Stimulated activated CD4-positive, alpha-beta T cell treated with anti-CD3 and anti-CD28 coated beads, Interleukin-1b, Interleukin-23, amount 100 ng/mL, for 4 hours (primary cell): ENCODE data around the gene DSCAML1.

Experiments
- DNase-seq, 2 donors: peaks; one replicate each; pipeline ENCODE4 v3.0.0-alpha.2; 2020; ENCODE audit warnings: low read depth in 2 of 2

The DSCAML1 gene

DNA sequence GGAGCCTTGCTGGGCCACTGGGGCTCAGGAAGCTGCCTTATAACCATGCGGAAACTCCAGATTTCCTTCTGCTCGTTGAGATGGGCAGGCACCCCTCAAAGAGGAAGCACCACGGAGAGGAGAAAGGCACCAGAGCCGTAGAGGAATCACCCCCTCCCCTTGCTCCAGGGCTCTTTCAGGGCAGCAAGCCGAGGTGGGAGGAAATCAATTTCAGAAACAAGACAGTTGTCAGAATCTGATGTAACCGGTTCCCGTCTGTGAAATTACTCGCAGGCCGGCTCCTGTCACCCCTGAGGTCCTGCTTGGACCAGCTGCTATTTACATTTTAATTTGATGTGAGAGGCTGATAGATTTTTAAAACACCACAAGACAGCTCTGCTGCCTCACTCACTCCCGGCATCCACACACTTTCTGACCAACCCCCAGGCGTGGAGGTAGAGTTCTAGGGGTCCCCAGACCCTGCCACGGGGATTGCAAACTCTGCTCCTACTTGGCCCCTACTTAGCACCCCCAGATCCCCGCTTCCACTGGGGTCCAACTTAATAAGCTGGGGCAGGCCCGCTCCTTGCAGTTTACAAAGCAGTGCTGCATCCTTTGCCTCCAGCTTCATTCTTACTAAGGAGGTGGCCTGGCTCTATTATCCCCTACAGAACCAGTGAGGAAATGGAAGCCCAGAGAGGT, 306.9 kb downstream of the DSCAML1 start:
- no peak for DNase-seq

DNA sequence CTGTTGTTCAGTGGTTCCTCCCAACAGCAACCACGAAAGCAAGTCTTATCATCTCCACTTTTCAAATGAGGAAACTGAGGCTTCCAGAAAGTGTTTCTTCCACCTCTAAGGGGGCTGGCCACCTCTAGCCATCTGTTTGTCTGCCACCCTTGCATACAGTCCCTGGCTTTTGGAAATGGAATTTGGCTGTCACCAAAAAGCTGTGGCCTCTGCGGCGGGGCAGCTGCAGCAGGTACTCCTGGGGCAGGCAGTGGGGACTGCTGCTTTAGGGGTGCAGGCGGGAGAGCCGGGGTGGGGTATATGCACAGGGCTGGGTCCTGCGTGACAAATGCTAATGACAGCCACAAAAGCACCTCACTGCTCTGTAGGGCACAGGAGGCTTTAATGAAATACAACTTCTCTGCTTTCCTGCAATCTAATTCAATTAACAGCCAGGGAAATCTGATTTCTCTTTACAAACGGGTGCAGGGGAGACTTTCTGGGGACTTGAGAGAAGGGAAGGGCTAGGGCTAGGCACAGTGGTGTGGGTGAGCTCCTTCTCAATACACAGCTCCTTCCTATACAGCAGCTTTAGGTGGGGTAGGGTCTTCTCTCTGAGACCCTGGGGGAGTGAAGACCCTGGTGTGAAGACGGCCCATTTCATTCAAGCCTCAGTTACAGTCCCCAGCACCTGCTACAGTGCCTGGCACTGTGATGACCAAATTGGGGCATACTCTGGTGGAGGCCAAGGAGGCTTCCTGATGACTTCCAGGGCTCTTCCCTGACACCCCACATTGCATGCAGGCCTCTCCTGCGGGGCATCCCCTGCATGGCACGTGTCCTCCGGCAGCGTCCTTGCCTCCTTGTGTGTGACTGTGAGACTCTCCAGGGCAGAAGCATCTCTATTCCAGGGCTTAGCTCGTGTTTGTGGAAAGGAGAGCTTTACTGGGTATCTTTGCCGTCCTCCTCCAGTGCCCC, 307.7 kb downstream of the DSCAML1 start:
- no peak for DNase-seq

DNA sequence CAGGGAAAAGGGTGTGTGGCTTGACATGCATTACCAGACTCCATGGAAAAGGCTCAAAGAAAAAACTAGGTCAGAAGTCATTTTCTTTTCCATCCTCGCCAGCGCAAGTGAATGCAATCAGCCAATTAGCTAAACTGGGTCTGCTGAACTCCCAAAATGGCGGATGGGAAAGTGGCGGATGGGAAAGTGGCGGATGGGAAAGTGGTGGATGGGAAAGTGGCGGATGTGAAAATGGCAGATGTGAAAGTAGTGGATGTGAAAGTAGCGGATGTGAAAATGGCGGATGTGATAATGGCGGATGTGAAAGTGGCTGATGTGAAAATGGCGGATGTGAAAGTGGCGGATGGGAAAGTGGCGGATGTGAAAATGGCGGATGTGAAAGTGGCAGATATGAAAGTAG, 311.0 kb downstream of the DSCAML1 start:
- DNase-seq = no peak

DNA sequence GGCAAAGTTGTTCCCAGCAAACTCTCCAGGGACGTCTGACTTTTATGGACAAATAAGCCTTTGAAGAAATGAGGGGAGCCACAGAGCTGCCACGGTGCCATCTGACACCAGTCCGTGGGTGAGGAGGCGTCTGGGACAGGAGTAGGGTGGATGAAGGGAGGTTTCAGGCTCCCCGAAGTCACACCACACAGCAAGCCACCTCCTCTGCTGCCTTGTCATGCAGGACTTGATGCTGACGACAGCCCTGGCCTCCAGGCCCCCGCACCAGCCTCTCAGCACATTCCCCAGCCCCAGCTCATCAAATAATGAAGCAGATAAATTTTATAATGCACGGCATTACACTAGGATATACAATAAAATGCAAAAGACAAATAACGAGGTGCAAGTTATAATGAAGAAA, 312.9 kb downstream of the DSCAML1 start:
- DNase-seq = no peak

DNA sequence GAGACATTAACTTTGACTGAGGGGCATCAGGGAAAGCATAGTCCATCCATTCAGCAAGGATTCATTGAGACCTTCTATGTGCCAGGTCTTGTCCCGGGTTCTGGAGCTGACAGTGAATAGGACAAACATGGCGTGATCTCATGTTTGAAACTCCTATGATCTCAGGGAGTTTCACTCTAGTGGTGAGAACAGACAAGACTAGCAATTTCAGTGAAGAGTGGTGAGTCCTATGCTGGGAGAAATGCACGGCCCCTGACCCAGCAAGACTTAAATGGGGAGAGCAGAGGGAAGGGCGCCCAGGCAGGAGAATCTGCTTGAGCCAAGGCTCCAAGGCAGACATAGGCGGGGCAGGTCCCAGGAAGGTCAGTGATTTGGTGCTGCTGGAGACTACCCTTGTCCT, 313.6 kb downstream of the DSCAML1 start:
- no peak for DNase-seq

DNA sequence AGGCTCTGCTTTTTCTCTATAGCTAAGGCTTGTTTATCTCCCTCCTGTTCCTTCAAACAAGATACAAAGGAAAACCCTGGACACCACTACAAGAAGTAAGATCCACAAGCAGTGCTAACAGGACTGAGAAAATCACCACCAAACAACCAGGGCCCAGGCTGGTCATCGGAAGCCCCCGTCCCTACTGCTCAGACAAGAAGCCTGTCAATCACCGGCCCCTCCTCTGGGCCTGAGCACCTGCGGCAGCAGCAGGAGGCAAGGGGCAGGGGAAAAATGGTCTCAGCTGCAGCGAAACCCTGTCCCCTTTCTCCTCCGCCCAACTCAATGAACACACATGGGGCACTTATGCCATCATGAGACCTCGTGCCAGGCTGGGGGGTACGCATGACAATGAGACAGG, 314.1 kb downstream of the DSCAML1 start:
- no peak for DNase-seq

DNA sequence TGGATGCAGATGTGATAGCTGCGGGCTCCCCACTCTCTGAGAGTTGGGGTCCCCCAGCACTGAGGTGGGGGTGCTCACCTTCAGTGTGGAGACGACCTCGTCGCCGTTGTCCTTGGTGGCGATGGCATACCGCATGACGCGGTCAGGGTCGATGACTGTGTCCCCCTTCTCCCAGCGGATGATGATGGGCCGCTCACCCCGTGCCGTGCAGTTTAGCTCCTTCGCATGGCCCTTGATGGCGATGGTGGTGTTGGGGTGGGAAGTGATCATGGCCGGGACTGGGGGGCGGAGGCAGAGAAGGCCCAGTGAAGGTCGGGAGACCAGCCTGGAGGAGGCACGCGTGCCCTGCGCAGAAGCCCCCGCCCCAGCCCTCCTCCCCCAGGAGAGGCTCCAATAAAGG, 315.1 kb downstream of the DSCAML1 start:
- DNase-seq = no peak

DNA sequence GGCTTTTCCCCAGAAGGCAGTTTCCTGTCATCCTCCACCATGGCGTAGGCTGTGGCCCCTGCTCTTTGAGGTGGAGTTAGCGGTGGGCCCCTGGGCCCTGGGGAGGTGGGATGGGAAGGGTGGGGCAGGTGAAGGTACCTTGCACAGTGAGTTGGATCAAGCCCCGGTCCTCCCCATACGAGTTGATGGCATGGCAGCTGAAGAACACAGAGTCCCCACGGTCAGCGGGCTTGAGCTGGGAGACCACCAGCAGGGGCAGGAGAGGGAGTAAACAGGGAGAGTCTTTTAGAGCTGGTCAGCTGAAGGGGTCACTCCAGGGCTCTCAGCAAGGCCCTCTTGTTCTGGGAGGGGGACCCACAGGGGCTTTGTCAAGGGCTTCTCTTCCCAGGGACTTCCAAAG, 316.0 kb downstream of the DSCAML1 start:
- DNase-seq = no peak

DNA sequence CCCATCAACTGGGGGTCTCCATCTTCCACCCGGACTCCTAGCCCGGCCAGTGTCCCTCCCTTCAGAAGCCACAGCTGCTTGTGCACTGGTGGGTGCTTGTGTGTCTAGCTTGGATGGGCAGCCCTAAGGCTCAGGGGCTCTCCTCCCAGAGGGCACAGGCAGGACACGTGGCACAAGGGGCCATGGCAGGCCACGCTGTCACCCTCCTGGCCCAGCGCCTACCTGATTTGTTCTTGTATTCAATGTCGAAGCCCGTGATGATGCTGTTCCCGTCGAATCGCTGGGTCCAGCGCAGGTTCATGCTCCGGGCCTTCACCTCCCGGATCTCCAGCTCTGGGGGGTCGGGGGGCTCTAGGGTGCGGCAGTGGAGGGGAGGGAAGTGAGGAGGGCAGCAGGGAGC, 316.8 kb downstream of the DSCAML1 start:
- DNase-seq = no peak

DNA sequence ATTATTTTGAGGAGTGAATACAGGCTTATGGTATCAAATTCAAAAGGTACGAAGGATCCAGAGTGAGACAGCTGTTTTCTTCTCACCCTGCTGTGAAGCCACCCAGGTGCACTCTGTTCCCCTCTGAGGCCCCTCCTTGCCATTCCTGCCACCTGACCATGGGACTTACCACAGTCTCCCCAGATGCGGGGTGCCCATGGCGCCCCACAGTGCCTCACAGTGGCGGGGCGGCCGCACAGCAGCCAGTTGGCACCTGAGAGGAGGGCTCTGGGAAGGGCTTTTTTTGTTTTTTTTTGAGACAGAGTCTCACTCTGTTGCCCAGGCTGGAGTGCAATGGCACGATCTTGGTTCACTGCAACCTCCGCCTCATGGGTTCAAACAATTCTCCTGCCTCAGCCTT, 317.6 kb downstream of the DSCAML1 start:
- DNase-seq = no peak

DNA sequence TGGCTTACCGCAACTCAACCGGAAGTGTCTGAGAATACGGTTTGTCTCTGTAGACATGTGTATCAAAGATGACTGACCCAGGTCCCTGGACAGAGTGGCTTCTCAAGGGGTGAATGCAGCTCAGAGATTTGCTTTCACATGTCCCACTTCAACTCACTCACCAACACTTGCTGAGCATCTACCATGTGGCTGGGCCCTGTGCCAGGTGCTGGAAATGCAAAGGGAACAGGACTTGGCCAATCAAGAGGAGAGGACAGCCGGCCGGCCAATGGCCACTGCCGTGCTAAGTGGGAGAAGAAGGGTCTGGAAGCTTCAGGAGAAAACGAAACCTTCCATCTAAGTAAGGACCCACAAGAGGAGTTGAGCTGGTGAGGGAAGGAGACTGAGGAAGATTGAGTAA, 318.1 kb downstream of the DSCAML1 start:
- DNase-seq = no peak

DNA sequence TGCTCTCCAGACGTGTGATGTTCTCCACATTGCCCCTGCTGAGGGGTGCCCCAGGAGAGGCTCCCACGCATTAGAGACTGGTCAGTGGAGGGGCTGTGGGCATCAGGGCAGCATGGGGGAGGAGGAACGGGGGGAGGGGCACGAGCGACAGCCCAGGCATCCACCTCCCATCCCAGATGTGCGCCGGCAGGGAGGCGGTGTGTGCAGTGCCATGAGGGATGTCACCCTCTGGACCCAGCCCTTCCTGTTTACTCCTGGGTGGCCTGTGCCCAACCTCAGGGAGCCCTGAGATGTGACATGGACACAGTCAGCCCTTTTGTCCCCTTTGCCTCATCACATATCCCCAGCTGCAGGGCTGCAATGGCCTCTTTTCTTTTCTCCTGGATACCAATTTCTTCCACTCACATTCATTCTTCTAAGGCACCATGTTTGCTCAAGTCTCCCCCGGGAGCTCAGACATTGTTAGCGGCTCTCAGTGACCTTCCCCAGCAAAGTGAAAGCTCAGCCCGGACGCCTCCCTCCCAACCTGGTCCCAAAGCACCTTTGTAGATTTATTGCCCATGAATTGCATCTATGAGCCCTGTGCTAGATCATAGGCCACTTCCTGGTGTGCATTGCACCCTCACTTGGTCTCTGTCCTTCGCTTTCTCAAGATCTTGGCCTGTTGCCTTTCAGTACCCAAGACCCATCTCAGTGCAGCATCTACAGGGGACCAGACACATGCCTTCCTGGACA, 318.7 kb downstream of the DSCAML1 start:
- DNase-seq = no peak

DNA sequence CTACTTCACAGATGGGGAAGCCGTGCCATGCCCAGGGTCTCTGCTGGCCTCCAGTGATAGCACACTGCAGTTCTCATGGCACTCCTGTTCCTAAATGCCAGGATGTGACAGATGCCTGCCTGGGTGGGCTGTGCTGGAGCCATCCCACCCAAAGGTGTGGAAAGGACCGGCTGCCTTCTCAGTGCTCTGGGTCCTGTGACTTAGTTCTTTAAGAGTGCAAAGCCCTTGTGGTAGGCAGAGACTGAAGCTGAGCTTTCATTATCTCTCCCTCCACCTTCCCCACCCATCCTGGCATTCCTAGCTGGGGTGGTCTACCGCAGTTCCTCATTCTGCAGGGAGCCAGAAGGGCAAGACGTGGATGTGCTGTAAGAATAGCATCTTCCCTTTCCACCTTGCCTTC, 319.3 kb downstream of the DSCAML1 start:
- DNase-seq = no peak

DNA sequence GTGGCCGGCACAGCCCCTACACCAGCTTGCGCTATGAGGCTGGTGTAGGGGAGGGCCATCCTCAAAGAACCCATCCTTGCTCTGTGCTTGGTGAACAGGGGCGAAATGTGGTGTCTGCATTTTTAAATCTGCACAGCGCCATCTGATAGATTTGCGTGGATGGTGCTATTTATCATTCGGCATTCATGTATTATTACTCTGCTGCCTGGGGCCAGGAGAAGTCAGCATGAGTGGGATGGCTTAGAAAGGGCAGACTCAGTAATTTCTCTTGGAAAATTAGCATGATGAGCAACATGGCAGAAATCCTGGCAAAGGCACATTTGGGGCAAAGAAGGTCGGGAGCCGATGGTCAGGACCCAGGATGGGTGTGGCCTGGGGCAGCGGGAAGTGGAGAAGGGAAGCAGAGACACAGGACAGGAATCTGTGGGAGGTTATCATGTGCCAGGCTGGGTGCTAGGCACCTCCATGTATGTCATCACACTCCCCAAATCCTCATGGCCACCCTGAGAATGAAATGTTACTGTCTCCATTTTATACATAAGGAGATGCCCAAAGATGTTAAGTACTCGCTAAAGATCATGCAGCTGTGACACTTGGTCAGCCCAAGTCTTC, 320.4 kb downstream of the DSCAML1 start:
- no peak for DNase-seq

DNA sequence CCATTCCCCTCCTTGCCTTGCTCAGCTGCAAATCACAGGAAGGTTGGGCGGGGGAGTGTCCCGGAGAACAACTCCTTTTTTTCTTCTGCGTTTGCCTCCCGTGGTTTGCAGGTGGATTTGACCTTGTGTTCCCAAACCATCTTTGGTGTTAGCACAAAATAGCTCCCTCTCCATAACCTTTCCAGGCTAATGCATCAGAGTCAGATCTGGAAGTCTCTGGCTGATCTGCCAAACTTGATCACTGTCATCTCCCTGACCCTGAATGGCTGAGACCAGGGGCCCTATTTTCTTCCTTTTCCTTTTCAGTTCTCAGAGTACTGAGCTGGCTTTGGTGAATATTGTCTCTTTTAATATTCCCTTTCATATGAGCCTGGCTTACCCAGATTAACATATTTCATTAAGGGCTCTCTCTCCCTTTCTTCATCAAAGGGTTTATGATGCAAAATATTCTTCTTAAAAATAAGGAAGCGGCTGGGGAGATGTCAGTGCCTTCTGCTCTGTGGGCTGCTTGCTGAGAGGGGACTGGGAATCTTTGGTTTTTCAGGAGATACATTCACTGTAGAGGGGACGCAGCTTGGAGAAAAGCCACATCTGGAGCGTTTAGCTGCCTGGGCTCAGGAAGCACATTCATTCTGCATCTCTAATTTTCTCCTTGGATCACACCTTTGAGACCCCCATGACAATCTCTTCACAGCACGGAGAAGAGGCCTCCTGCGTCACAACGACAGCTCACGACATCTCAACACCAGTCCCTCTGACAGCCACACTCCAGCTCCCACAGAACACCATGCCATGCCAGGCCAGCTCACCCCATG, 321.1 kb downstream of the DSCAML1 start:
- no peak for DNase-seq

DNA sequence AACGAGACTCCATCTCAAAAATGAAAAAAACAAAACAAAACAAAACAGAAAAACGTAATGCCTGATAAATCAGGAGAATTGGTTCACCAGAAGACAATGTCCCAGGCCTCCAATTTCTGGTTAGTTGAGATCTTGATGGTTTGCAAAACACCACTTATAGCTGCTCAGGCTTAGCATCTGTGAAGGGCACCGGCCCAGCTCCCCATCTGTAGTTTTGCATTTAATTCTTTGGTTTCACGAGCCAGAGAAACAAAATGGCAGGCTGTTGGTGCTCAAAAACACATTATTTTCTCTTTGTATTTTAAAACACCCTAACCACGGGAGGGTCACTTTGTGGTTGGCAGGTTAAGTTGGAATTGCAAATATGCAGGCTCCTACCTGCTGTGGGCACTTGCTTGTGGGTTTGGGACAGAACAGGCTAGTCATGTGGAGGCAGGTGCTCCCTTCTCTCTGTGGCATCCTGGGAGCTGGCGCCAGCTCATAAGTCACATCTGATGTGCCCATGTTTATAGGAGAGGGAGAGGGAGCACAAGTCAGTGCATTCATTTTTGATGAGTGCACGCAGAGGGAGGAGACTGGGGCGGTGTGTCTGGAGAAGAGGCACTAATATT, 323.4 kb downstream of the DSCAML1 start:
- DNase-seq = no peak

DNA sequence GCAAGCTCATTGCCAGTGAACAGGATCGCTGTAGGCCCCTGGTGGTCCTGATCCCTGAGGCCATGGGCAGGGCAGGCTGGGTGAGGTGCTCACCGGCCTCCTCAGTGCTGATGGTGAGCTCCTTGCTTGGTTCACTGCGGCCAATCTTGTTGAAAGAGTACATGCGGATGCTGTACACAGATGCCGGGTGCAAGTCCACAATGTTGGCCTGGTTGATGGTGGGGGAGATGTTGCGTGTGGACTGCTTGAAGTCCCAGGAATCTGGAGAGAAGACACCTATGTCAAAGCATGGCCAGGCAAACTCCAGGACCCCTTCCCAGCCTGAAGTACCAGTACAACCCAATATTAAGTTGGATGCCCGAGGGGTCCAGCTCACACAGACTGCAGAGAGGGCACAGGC, 325.2 kb downstream of the DSCAML1 start:
- DNase-seq = no peak

DNA sequence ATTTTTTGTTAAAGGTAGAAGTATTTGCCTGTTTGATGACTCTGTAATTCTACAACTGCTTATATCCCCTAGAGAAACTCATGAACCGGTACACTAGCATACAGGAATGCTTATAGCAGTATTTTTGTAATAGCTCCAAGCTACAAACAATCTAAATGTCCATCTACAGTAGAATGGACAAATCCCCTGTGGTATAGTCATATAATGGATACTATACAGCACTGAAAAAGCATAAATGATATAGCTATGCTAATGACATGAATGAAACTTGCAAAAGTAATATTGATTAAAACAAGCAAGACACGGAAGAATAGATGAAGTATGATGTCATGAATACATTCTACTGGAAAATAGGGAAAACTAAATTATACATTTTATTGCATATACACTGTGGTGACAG, 326.4 kb downstream of the DSCAML1 start:
- DNase-seq = no peak

DNA sequence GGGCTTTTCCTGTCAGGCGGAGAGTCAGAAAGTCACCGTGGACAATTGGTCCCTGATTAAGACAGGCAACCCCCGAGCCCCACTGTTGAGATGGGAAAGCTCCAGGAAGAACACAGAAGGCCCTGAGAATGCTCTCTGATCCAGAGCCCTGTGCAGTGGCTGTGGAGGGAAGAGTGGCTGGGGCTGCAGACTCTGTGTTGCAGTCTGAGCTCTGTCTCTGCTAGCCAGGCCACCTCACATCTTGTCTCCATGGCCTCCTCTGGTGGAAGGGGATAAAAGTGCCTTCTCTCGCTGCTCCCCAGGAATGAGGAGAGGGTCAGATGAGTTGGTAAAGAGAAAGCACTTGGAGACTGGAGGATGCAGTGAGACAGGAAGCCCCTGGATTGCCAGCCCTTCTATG, 328.1 kb downstream of the DSCAML1 start:
- no peak for DNase-seq

DNA sequence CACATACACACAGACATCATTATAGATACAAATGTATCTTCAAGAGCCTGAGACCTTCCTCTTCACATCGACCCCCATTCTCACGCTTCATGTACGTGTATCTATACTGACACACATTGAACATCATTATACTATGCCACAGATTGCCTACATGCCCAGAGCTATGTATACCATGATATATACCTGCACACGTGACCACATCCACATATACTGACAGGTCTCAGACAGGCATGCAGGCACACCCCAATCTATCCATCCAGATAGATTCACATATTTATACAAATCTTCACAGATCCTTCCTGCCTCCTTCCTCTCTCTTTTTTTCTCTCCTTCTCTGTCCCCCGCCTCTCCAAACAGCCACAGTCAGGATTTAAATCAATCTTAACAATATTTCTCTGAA, 329.2 kb downstream of the DSCAML1 start:
- DNase-seq = no peak

DNA sequence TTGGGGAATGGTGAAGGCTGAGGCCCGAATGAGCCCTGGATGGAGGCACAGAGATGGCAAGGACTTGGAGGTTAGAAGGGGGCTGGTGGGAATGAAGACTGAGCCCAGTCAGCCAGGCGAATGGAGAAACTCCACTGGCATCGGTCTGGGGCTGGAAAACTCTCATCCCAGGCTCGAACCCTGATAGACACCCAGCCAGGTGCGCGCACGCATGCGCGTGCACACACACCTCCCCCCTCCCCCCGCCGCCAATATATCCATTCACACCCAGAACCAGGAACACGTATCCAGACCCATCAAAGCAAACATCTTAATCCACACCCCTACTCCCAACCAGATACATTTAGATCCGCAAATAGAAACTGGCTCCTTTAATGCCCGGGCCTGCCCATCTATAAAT, 330.1 kb downstream of the DSCAML1 start:
- no peak for DNase-seq
